IPS DF 19.7 (cell line): ENCODE data around the gene F11R.
"Not testable (repeated sequence)": the region's sequence is repeated elsewhere in the genome, so short reads cannot be mapped to it uniquely, and the experiment has no call there.

Experiments
- DNase-seq: peaks from one replicate; pipeline ENCODE4 v3.0.0-alpha.2; 2013; ENCODE audit warnings: low read depth, low spot score

Gene F11R

GRCh38 chr1:160972939-160973338 lies 48.0 kb downstream of the F11R start:
- no peak for DNase-seq

GRCh38 chr1:160971618-160972056 lies 49.3 kb downstream of the F11R start:
- no peak for DNase-seq

GRCh38 chr1:160963521-160963920 lies 57.4 kb downstream of the F11R start:
- DNase-seq: no peak

- DNase-seq: no peak
These were observed 59.5 kb downstream of the F11R start for GRCh38 chr1:160961419-160961818.

GRCh38 chr1:160956966-160957365 lies 64.0 kb downstream of the F11R start:
- no peak for DNase-seq

GRCh38 chr1:160954158-160955104 lies 66.5 kb downstream of the F11R start, which contains the start of gene ITLN2:
Gene ITLN2, minus strand, starts transcription at chr1:160954809. Its CDS starts 68 bp downstream, at chr1:160954741.
- no peak for DNase-seq

- DNase-seq: no peak
These were observed 67.9 kb downstream of the F11R start for GRCh38 chr1:160953030-160953429.

- no peak for DNase-seq
These were observed 68.8 kb downstream of the F11R start for GRCh38 chr1:160952129-160952510.

GRCh38 chr1:160951443-160952128 lies 69.4 kb downstream of the F11R start:
- DNase-seq: no peak

- no peak for DNase-seq
These were observed 70.3 kb downstream of the F11R start for GRCh38 chr1:160950657-160951056.

GRCh38 chr1:160949881-160950280 lies 71.1 kb downstream of the F11R start:
- DNase-seq: no peak

- not testable (repeated sequence) for DNase-seq
These were observed 71.6 kb downstream of the F11R start for GRCh38 chr1:160949216-160949880.

- not testable (repeated sequence) for DNase-seq
These were observed 73.7 kb downstream of the F11R start for GRCh38 chr1:160947174-160947759.

GRCh38 chr1:160945881-160946280 lies 75.1 kb downstream of the F11R start:
- DNase-seq: not testable (repeated sequence)
